Nephron (organoid): ENCODE results near the gene NAV1.
A peak's percentile ranks its signal among the peaks of the same experiment; 100 is the strongest.

Source experiments
- H3K27ac Mint-ChIP-seq, 3 experiments: 2 replicates each; pipeline ENCODE4 v1.8.0; 2020; ENCODE audit warnings: mixed read lengths in 3 of 3, mild to moderate bottlenecking in 2 of 3, moderate library complexity in 1 of 3
- H3K27me3 Mint-ChIP-seq: 2 replicates; pipeline ENCODE4 v1.8.0; 2021; ENCODE audit warnings: low read depth, mild to moderate bottlenecking, moderate library complexity, mixed read lengths
- H3K36me3 Mint-ChIP-seq: 2 replicates; pipeline ENCODE4 v1.8.0; 2020; ENCODE audit warnings: low read depth, mixed read lengths
- H3K4me1 Mint-ChIP-seq: 2 replicates; pipeline ENCODE4 v1.8.0; 2020; ENCODE audit warnings: mixed read lengths
- H3K4me3 Mint-ChIP-seq, 3 experiments: 2 replicates each; pipeline ENCODE4 v1.8.0; 2020; ENCODE audit warnings: mild to moderate bottlenecking in 3 of 3, mixed read lengths in 3 of 3, moderate library complexity in 2 of 3
- H3K9me3 Mint-ChIP-seq: 2 replicates; pipeline ENCODE4 v1.8.0; 2020; ENCODE audit warnings: mixed read lengths
- CTCF ChIP-seq, 3 experiments: fragments of 200-600 bp; sonication (generic); IDR thresholded peaks; one replicate each; pipeline ENCODE4 v1.5.0; 2021; ENCODE audit warnings: antibody characterized with exemption in 3 of 3; ENCODE audit not compliant: unreplicated experiment in 3 of 3

Gene NAV1

GRCh38 chr1:201493757-201494617 is 44.9 kb upstream of the NAV1 start:
- H3K9me3 Mint-ChIP-seq = peaks cover 5% of the 10 kb centered on the region
- peaks cover 14% of the 10 kb centered on the region for H3K27me3 Mint-ChIP-seq
- H3K27ac Mint-ChIP-seq = peak overlapping the region; percentile 98 to 99 (median 98)
- H3K4me3 Mint-ChIP-seq = peak overlapping the region; percentile 47 to 64 (median 59)
- TF ChIP-seq CTCF (IDR thresholded peaks at IDR 0.05; ENCODE audit: unreplicated experiment in 3 of 3) = no peak
- H3K36me3 Mint-ChIP-seq = no peaks in the 10 kb centered on the region
- peaks cover 79% of the 10 kb centered on the region for H3K4me1 Mint-ChIP-seq

GRCh38 chr1:201495551-201496295 is 43.2 kb upstream of the NAV1 start:
- H3K4me1 Mint-ChIP-seq = peaks cover 80% of the 10 kb centered on the region
- H3K36me3 Mint-ChIP-seq = no peaks in the 10 kb centered on the region
- peaks cover 5% of the 10 kb centered on the region for H3K9me3 Mint-ChIP-seq
- peak overlapping the region; percentile 40 to 47 (median 45) for H3K4me3 Mint-ChIP-seq
- H3K27me3 Mint-ChIP-seq = peaks cover 12% of the 10 kb centered on the region
- H3K27ac Mint-ChIP-seq = peak overlapping the region; percentile 98 to 100 (median 98)
- no peak for TF ChIP-seq CTCF (IDR thresholded peaks at IDR 0.05; ENCODE audit: unreplicated experiment in 3 of 3)

GRCh38 chr1:201496296-201496690 is 42.6 kb upstream of the NAV1 start:
- TF ChIP-seq CTCF (IDR thresholded peaks at IDR 0.05; ENCODE audit: unreplicated experiment in 3 of 3) = no peak
- Mint-ChIP-seq H3K4me1 (peaks cover 80% of the 10 kb centered on the region), H3K4me3 (peak overlapping the region; percentile 20 to 45 (median 34)), H3K27me3 (peaks cover 12% of the 10 kb centered on the region), H3K27ac (peak overlapping the region; percentile 98 to 100 (median 98)), H3K36me3 (no peaks in the 10 kb centered on the region), H3K9me3 (peaks cover 5% of the 10 kb centered on the region)

- Mint-ChIP-seq H3K36me3 (no peaks in the 10 kb centered on the region), H3K27ac (peak overlapping the region; percentile 41 to 99 (median 88)), H3K27me3 (peaks cover 12% of the 10 kb centered on the region), H3K4me1 (peaks cover 80% of the 10 kb centered on the region), H3K9me3 (peaks cover 5% of the 10 kb centered on the region), H3K4me3 (no peak overlapping the region)
- no peak for TF ChIP-seq CTCF (IDR thresholded peaks at IDR 0.05; ENCODE audit: unreplicated experiment in 3 of 3)
These were observed 40.9 kb upstream of the NAV1 start for GRCh38 chr1:201497935-201498509.

- no peaks in the 10 kb centered on the region for H3K9me3 Mint-ChIP-seq
- peaks cover 80% of the 10 kb centered on the region for H3K4me1 Mint-ChIP-seq
- no peaks in the 10 kb centered on the region for H3K36me3 Mint-ChIP-seq
- peaks cover 12% of the 10 kb centered on the region for H3K27me3 Mint-ChIP-seq
- H3K27ac Mint-ChIP-seq = peak overlapping the region; percentile 47 to 99 (median 88)
- TF ChIP-seq CTCF (IDR thresholded peaks at IDR 0.05; ENCODE audit: unreplicated experiment in 3 of 3) = no peak
- no peak overlapping the region for H3K4me3 Mint-ChIP-seq
These were observed 40.3 kb upstream of the NAV1 start for GRCh38 chr1:201498621-201499020.
